Type B pancreatic cell (in vitro differentiated cells): ENCODE results near the gene FREM1. TPM values are rescaled to one million over a fixed set of nuclear protein-coding genes. Genes with fewer than 3 reads are reported as not detected.

ENCODE experiments used
- DNase-seq: peaks from one replicate; pipeline ENCODE4 v3.0.0; 2021; ENCODE audit warnings: mixed read lengths; ENCODE audit not compliant: unreplicated experiment; ENCODE audit errors: extremely low spot score
- H3K27ac Mint-ChIP-seq: 2 replicates; pipeline ENCODE4 v1.8.0; 2021; ENCODE audit warnings: mild to moderate bottlenecking, mixed read lengths
- H3K27me3 Mint-ChIP-seq: 2 replicates; pipeline ENCODE4 v1.8.0; 2021; ENCODE audit warnings: mixed read lengths
- H3K36me3 Mint-ChIP-seq: 2 replicates; pipeline ENCODE4 v1.8.0; 2021; ENCODE audit warnings: mixed read lengths
- H3K4me1 Mint-ChIP-seq: one replicate; pipeline ENCODE4 v1.8.0; 2021; ENCODE audit warnings: mixed read lengths; ENCODE audit not compliant: unreplicated experiment
- H3K4me3 Mint-ChIP-seq: 2 replicates; pipeline ENCODE4 v1.8.0; 2021; ENCODE audit warnings: mild to moderate bottlenecking, mixed read lengths
- H3K9me3 Mint-ChIP-seq: 2 replicates; pipeline ENCODE4 v1.8.0; 2021; ENCODE audit warnings: mixed read lengths
- CTCF ChIP-seq: fragments of 200-600 bp; sonication (generic); conservative IDR thresholded peaks from 2 replicates; pipeline ENCODE4 v1.5.0; 2021; ENCODE audit warnings: antibody characterized with exemption, mild to moderate bottlenecking
- total RNA-seq: library from RNA; stranded (reverse); gene quantifications from 2 replicates; pipeline ENCODE4 v1.2.1, GENCODE V29; 2021; ENCODE audit warnings: low replicate concordance

FREM1 gene
- total RNA-seq, 1 donor from 2014 or later, result 50.8 TPM

GRCh38 chr9:14806941-14807520, 103.2 kb downstream of the FREM1 start:
- H3K4me3 Mint-ChIP-seq, result no peak overlapping the region
- H3K9me3 Mint-ChIP-seq, result peaks cover 10% of the 10 kb centered on the region
- no peaks in the 10 kb centered on the region for H3K4me1 Mint-ChIP-seq
- peaks cover 23% of the 10 kb centered on the region for H3K36me3 Mint-ChIP-seq
- no peak overlapping the region for H3K27ac Mint-ChIP-seq
- TF ChIP-seq CTCF, result no peak
- DNase-seq, result no peak
- no peaks in the 10 kb centered on the region for H3K27me3 Mint-ChIP-seq

- DNase-seq, result no peak
- Mint-ChIP-seq H3K27me3 (no peaks in the 10 kb centered on the region), H3K36me3 (peaks cover 7% of the 10 kb centered on the region), H3K27ac (no peak overlapping the region), H3K4me1 (no peaks in the 10 kb centered on the region), H3K9me3 (no peaks in the 10 kb centered on the region), H3K4me3 (no peak overlapping the region)
- TF ChIP-seq CTCF, result no peak
These were observed 111.2 kb downstream of the FREM1 start for GRCh38 chr9:14799030-14799429.

- H3K4me1 Mint-ChIP-seq, result no peaks in the 10 kb centered on the region
- no peaks in the 10 kb centered on the region for H3K9me3 Mint-ChIP-seq
- H3K4me3 Mint-ChIP-seq, result no peak overlapping the region
- TF ChIP-seq CTCF, result no peak
- no peaks in the 10 kb centered on the region for H3K27me3 Mint-ChIP-seq
- peaks cover 7% of the 10 kb centered on the region for H3K36me3 Mint-ChIP-seq
- no peak for DNase-seq
- H3K27ac Mint-ChIP-seq, result no peak overlapping the region
These were observed 112.8 kb downstream of the FREM1 start for GRCh38 chr9:14797435-14797834.

- no peak overlapping the region for H3K4me3 Mint-ChIP-seq
- H3K9me3 Mint-ChIP-seq, result no peaks in the 10 kb centered on the region
- no peaks in the 10 kb centered on the region for H3K27me3 Mint-ChIP-seq
- no peaks in the 10 kb centered on the region for H3K4me1 Mint-ChIP-seq
- peaks cover 15% of the 10 kb centered on the region for H3K36me3 Mint-ChIP-seq
- H3K27ac Mint-ChIP-seq, result no peak overlapping the region
- no peak for TF ChIP-seq CTCF
- DNase-seq, result no peak
These were observed 116.8 kb downstream of the FREM1 start for GRCh38 chr9:14793389-14793788.

GRCh38 chr9:14790628-14791027, 119.6 kb downstream of the FREM1 start:
- H3K27me3 Mint-ChIP-seq, result no peaks in the 10 kb centered on the region
- peaks cover 27% of the 10 kb centered on the region for H3K36me3 Mint-ChIP-seq
- H3K27ac Mint-ChIP-seq, result no peak overlapping the region

More at GRCh38 chr9:14790628-14791027, 119.6 kb downstream of the FREM1 start:
- Mint-ChIP-seq H3K4me3 (no peak overlapping the region), H3K4me1 (no peaks in the 10 kb centered on the region), H3K9me3 (no peaks in the 10 kb centered on the region)
- DNase-seq, result no peak
- no peak for TF ChIP-seq CTCF
